CD4-positive, alpha-beta memory T cell (primary cell): ENCODE data around the gene CASP8AP2. TPM values are rescaled to one million over a fixed set of nuclear protein-coding genes. Genes with fewer than 3 reads are reported as not detected.

Experiments
- CTCF ChIA-PET: fragments of 350-600 bp; sonication (Branson Sonifier 250); formaldehyde crosslinking; loops from one replicate; lab custom pipeline; 2021; ENCODE audit warnings: inconsistent platforms; ENCODE audit not compliant: partially characterized antibody; lab: Charles Lee
- POLR2A ChIA-PET: fragments of 350-600 bp; sonication (Branson Sonifier 250); formaldehyde crosslinking; loops from one replicate; lab custom pipeline; 2021; ENCODE audit not compliant: partially characterized antibody; lab: Charles Lee
- DNase-seq, 5 donors: peaks; one replicate each; pipeline versions ENCODE4 v3.0.0 to v3.0.0-alpha.2; 2020 to 2022; ENCODE audit warnings: mixed read lengths in 1 of 5
- H3K27ac ChIP-seq: one replicate; pipeline ENCODE4 v1.7.0; 2013; ENCODE audit warnings: low read depth, low read length
- H3K27me3 ChIP-seq: 2 replicates; pipeline ENCODE4 v1.7.0; 2013; ENCODE audit warnings: mild to moderate bottlenecking, low read length, moderate library complexity; ENCODE audit not compliant: insufficient read depth
- H3K36me3 ChIP-seq: 2 replicates; pipeline ENCODE4 v1.7.0; 2013; ENCODE audit warnings: mild to moderate bottlenecking, low read length, moderate library complexity; ENCODE audit not compliant: insufficient read depth
- H3K4me1 ChIP-seq: 2 replicates; pipeline ENCODE4 v1.7.0; 2013; ENCODE audit warnings: mild to moderate bottlenecking, low read length, moderate library complexity; ENCODE audit not compliant: insufficient read depth
- H3K4me3 ChIP-seq, 2 donors: one replicate each; pipeline ENCODE4 v1.7.0; 2013; ENCODE audit warnings: low read length in 2 of 2, mild to moderate bottlenecking in 1 of 2
- H3K9me3 ChIP-seq, 2 donors: one replicate each; pipeline ENCODE4 v1.7.0; 2013; ENCODE audit warnings: low read length in 2 of 2, control low read depth in 1 of 2; ENCODE audit not compliant: control insufficient read depth in 1 of 2
- H3K27ac Mint-ChIP-seq, 7 donors: one replicate each; pipeline ENCODE4 v1.8.0; 2020 to 2021; ENCODE audit warnings: mixed read lengths in 7 of 7, mild to moderate bottlenecking in 6 of 7, inconsistent platforms in 3 of 7, moderate library complexity in 3 of 7
- H3K27me3 Mint-ChIP-seq, 2 donors: one replicate each; pipeline ENCODE4 v1.8.0; 2020 to 2021; ENCODE audit warnings: mixed read lengths in 2 of 2
- H3K36me3 Mint-ChIP-seq, 2 donors: one replicate each; pipeline ENCODE4 v1.8.0; 2020 to 2021; ENCODE audit warnings: mixed read lengths in 2 of 2, inconsistent platforms in 1 of 2, mild to moderate bottlenecking in 1 of 2
- H3K4me1 Mint-ChIP-seq, 4 donors: one replicate each; pipeline ENCODE4 v1.8.0; 2020 to 2021; ENCODE audit warnings: mixed read lengths in 4 of 4, mild to moderate bottlenecking in 1 of 4
- H3K4me3 Mint-ChIP-seq, 8 donors: one replicate each; pipeline ENCODE4 v1.8.0; 2020 to 2021; ENCODE audit warnings: mixed read lengths in 8 of 8, mild to moderate bottlenecking in 7 of 8, moderate library complexity in 6 of 8, inconsistent platforms in 3 of 8
- H3K9me3 Mint-ChIP-seq, 8 donors: one replicate each; pipeline ENCODE4 v1.8.0; 2020 to 2021; ENCODE audit warnings: mixed read lengths in 8 of 8, mild to moderate bottlenecking in 5 of 8, inconsistent platforms in 3 of 8, moderate library complexity in 1 of 8
- intact Hi-C: fragments of 100-400 bp; cut with micrococcal nuclease; formaldehyde crosslinking; loops from one replicate; pipeline ENCODE4 v1.15.1; 2023
- polyA plus RNA-seq, 2 donors: library from polyadenylated mRNA; unstranded; fragments of 300-500 nt; fragmentation: Illumina TruSeq; gene quantifications; one replicate each; pipeline ENCODE4 v1.2.3, GENCODE V29; 2021
- total RNA-seq, 2 experiments: library from RNA; stranded (reverse); gene quantifications; one replicate each; pipeline ENCODE4 v1.2.3, GENCODE V29; 2021

The CASP8AP2 gene
- total and polyA plus RNA-seq, 4 experiments from 2014 or later: 33.9 to 61.7 (median 60.0) TPM

- Mint-ChIP-seq H3K27me3 (no peaks in the 10 kb centered on the region), H3K4me1 (peaks cover 0 to 2% (median under 1%) of the 10 kb centered on the region in 4 donors), H3K36me3 (peaks cover 61 to 70% of the 10 kb centered on the region in 2 donors), H3K4me3 (no peak overlapping the region), H3K9me3 (peaks cover 0 to 4% (median 0%) of the 10 kb centered on the region in 8 donors), H3K27ac (peak overlapping the region in 1 of 7 donors; percentile 39)
- Histone ChIP-seq H3K9me3 (no peaks in the 10 kb centered on the region), H3K36me3 (peaks cover 47% of the 10 kb centered on the region), H3K4me3 (no peak overlapping the region), H3K4me1 (peaks cover 2% of the 10 kb centered on the region), H3K27me3 (no peaks in the 10 kb centered on the region), H3K27ac (no peak overlapping the region)
- no peak for DNase-seq
- POLR2A ChIA-PET: no interaction called here
- intact Hi-C loops: no loop called here
- CTCF ChIA-PET: no interaction called here
Measured at GRCh38 chr6:89787660-89788328, 41.9 kb upstream of the CASP8AP2 start.

- H3K9me3 ChIP-seq: no peaks in the 10 kb centered on the region
- Mint-ChIP-seq H3K4me3 (no peak overlapping the region), H3K27me3 (no peaks in the 10 kb centered on the region), H3K4me1 (peaks cover 18 to 24% (median 21%) of the 10 kb centered on the region in 4 donors), H3K36me3 (peaks cover 52 to 71% of the 10 kb centered on the region in 2 donors), H3K27ac (no peak overlapping the region), H3K9me3 (no peaks in the 10 kb centered on the region)
- no peak for DNase-seq
- peaks cover 40% of the 10 kb centered on the region for H3K36me3 ChIP-seq
- H3K4me3 ChIP-seq: no peak overlapping the region
- ChIA-PET POLR2A (interaction anchor here (1.6 kb wide), 1 partner anchor 30 kb away, joined by 3 read pairs; the partner anchor contains the start of gene MDN1), CTCF (no interaction called here)
- intact Hi-C loops: no loop called here
- no peak overlapping the region for H3K27ac ChIP-seq
- peaks cover 24% of the 10 kb centered on the region for H3K4me1 ChIP-seq
- H3K27me3 ChIP-seq: no peaks in the 10 kb centered on the region
Measured at GRCh38 chr6:89789980-89790379, 39.7 kb upstream of the CASP8AP2 start.

GRCh38 chr6:89790403-89790802 lies 39.3 kb upstream of the CASP8AP2 start:
- intact Hi-C loops: no loop called here
- Mint-ChIP-seq H3K36me3 (peaks cover 52 to 71% of the 10 kb centered on the region in 2 donors), H3K4me1 (peaks cover 20 to 28% (median 24%) of the 10 kb centered on the region in 4 donors), H3K27me3 (no peaks in the 10 kb centered on the region), H3K9me3 (no peaks in the 10 kb centered on the region), H3K27ac (no peak overlapping the region), H3K4me3 (no peak overlapping the region)
- ChIA-PET CTCF (no interaction called here), POLR2A (interaction anchor here (1.6 kb wide), 1 partner anchor 29 kb away, joined by 3 read pairs; the partner anchor contains the start of gene MDN1)
- Histone ChIP-seq H3K36me3 (peaks cover 36% of the 10 kb centered on the region), H3K4me1 (peaks cover 27% of the 10 kb centered on the region), H3K4me3 (no peak overlapping the region), H3K27ac (no peak overlapping the region), H3K9me3 (no peaks in the 10 kb centered on the region), H3K27me3 (no peaks in the 10 kb centered on the region)
- DNase-seq: no peak

GRCh38 chr6:89792881-89793280 lies 36.8 kb upstream of the CASP8AP2 start:
- peaks cover 20% of the 10 kb centered on the region for H3K36me3 ChIP-seq
- ChIA-PET CTCF (interaction anchor here (0.7 to 1.7 kb wide), 3 partner anchors 14 to 56 kb away, joined by 3 to 5 read pairs (median 4); no protein-coding TSS in a partner anchor), POLR2A (interaction anchor here (0.7 to 1.0 kb wide), 3 partner anchors 27 to 54 kb away, joined by 3 to 5 read pairs (median 3); partner anchors contain the start of gene MDN1)
- no peaks in the 10 kb centered on the region for H3K27me3 Mint-ChIP-seq
- H3K27me3 ChIP-seq: no peaks in the 10 kb centered on the region
- no peak overlapping the region for H3K4me3 ChIP-seq
- DNase-seq: peak in 3 of 5 donors; percentile 3 to 39 (median 3)
- H3K27ac ChIP-seq: no peak overlapping the region
- peak overlapping the region in 3 of 7 donors; percentile 2 to 42 (median 20) for H3K27ac Mint-ChIP-seq
- H3K4me1 ChIP-seq: peaks cover 27% of the 10 kb centered on the region
- H3K36me3 Mint-ChIP-seq: peaks cover 45 to 64% of the 10 kb centered on the region in 2 donors
- H3K9me3 ChIP-seq: no peaks in the 10 kb centered on the region
- H3K9me3 Mint-ChIP-seq: no peaks in the 10 kb centered on the region
- peak overlapping the region in 5 of 8 donors; percentile 42 to 76 (median 55) for H3K4me3 Mint-ChIP-seq
- peaks cover 20 to 31% (median 26%) of the 10 kb centered on the region in 4 donors for H3K4me1 Mint-ChIP-seq
- intact Hi-C loops: no loop called here

GRCh38 chr6:89793586-89793985 lies 36.1 kb upstream of the CASP8AP2 start:
- peaks cover 38 to 58% of the 10 kb centered on the region in 2 donors for H3K36me3 Mint-ChIP-seq

GRCh38 chr6:89794324-89794723 lies 35.4 kb upstream of the CASP8AP2 start:
- ChIA-PET POLR2A (interaction anchor here (1.1 to 1.3 kb wide), 2 partner anchors 26 to 35 kb away, joined by 5 read pairs; partner anchors contain the start of genes CASP8AP2 and MDN1), CTCF (interaction anchor here (1.1 kb wide), 1 partner anchor 25 kb away, joined by 8 read pairs; the partner anchor contains the start of gene MDN1)
- H3K9me3 Mint-ChIP-seq: no peaks in the 10 kb centered on the region
- Histone ChIP-seq H3K4me3 (peak overlapping the region in 1 of 2 donors; percentile 29), H3K4me1 (peaks cover 27% of the 10 kb centered on the region), H3K27me3 (no peaks in the 10 kb centered on the region), H3K27ac (no peak overlapping the region), H3K36me3 (peaks cover 17% of the 10 kb centered on the region), H3K9me3 (no peaks in the 10 kb centered on the region)
- H3K36me3 Mint-ChIP-seq: peaks cover 34 to 58% of the 10 kb centered on the region in 2 donors
- peaks cover 20 to 31% (median 26%) of the 10 kb centered on the region in 4 donors for H3K4me1 Mint-ChIP-seq
- H3K4me3 Mint-ChIP-seq: peak overlapping the region in 7 of 8 donors; percentile 58 to 85 (median 76)
- peak overlapping the region; percentile 1 to 68 (median 61) for H3K27ac Mint-ChIP-seq
- peak; percentile 34 to 47 (median 37) for DNase-seq
- H3K27me3 Mint-ChIP-seq: no peaks in the 10 kb centered on the region
- intact Hi-C loops: loop anchor here (1.0 kb wide), 1 partner anchor 35 kb away; the partner anchor contains the start of gene CASP8AP2

More at GRCh38 chr6:89793586-89793985, 36.1 kb upstream of the CASP8AP2 start:
- intact Hi-C loops: no loop called here
- peaks cover 27% of the 10 kb centered on the region for H3K4me1 ChIP-seq
- peaks cover 20 to 31% (median 26%) of the 10 kb centered on the region in 4 donors for H3K4me1 Mint-ChIP-seq
- DNase-seq: no peak
- H3K27ac ChIP-seq: no peak overlapping the region
- H3K27me3 Mint-ChIP-seq: no peaks in the 10 kb centered on the region
- no peaks in the 10 kb centered on the region for H3K9me3 Mint-ChIP-seq
- H3K9me3 ChIP-seq: no peaks in the 10 kb centered on the region
- CTCF ChIA-PET: interaction anchor here (0.7 to 1.7 kb wide), 2 partner anchors 13 to 15 kb away, joined by 3 to 5 read pairs; no protein-coding TSS in a partner anchor
- H3K4me3 ChIP-seq: no peak overlapping the region
- peak overlapping the region in 4 of 7 donors; percentile 1 to 67 (median 48) for H3K27ac Mint-ChIP-seq
- POLR2A ChIA-PET: interaction anchor here (0.7 to 0.9 kb wide), 2 partner anchors 26 to 53 kb away, joined by 3 to 5 read pairs; partner anchors contain the start of gene MDN1
- H3K4me3 Mint-ChIP-seq: peak overlapping the region in 6 of 8 donors; percentile 17 to 85 (median 78)
- peaks cover 17% of the 10 kb centered on the region for H3K36me3 ChIP-seq
- no peaks in the 10 kb centered on the region for H3K27me3 ChIP-seq

GRCh38 chr6:89797317-89797716 lies 32.4 kb upstream of the CASP8AP2 start:
- peak overlapping the region in 1 of 7 donors; percentile 25 for H3K27ac Mint-ChIP-seq
- H3K4me3 Mint-ChIP-seq: no peak overlapping the region
- no peaks in the 10 kb centered on the region for H3K9me3 Mint-ChIP-seq
- H3K4me1 ChIP-seq: peaks cover 27% of the 10 kb centered on the region
- H3K4me3 ChIP-seq: no peak overlapping the region
- H3K36me3 ChIP-seq: peaks cover 13% of the 10 kb centered on the region
- ChIA-PET POLR2A (interaction anchor here (1.1 kb wide), 1 partner anchor 22 kb away, joined by 3 read pairs; the partner anchor contains the start of gene MDN1), CTCF (no interaction called here)
- no peak overlapping the region for H3K27ac ChIP-seq
- H3K4me1 Mint-ChIP-seq: peaks cover 21 to 37% (median 29%) of the 10 kb centered on the region in 4 donors
- peaks cover 31 to 60% of the 10 kb centered on the region in 2 donors for H3K36me3 Mint-ChIP-seq
- no peaks in the 10 kb centered on the region for H3K9me3 ChIP-seq
- no peaks in the 10 kb centered on the region for H3K27me3 ChIP-seq
- H3K27me3 Mint-ChIP-seq: no peaks in the 10 kb centered on the region
- intact Hi-C loops: no loop called here
- no peak for DNase-seq
